ENCODE data around the gene SEMA6A.

SEMA6A gene

DNA sequence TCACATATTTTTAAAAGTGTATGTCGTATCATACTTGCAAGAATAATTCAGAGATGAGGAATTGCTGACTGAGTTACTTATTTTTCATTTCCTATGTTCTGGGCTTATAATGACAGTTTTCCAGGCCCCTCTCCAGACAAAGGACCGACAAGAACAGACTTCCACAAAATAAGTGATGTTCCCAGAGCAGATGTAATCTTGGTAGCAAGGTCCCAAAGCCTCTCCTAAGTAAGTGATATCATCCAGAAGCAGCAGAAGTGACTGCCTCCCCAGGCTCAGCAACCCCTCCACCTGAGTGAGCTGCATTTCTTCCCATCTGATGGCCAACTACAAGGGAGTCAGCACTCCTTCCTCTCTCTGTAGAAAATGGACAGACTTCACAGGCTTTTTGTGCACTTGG lies 57.1 kb downstream of the SEMA6A start:
- POLR2A ChIA-PET: no interaction called here
- DNase-seq (ENCODE audit: low read depth, low spot score): no peak
- no peak overlapping the region for H3K4me3 ChIP-seq (ENCODE audit: low read depth, low read length)
- TF ChIP-seq CTCF (IDR thresholded peaks at IDR 0.05; ENCODE audit: insufficient read depth, low read length, missing control alignments): no peak
- CTCF ChIA-PET: no interaction called here

- TF ChIP-seq CTCF (IDR thresholded peaks at IDR 0.05; ENCODE audit: insufficient read depth, low read length, missing control alignments): no peak
- DNase-seq (ENCODE audit: low read depth, low spot score): no peak
- CTCF ChIA-PET: no interaction called here
- H3K4me3 ChIP-seq (ENCODE audit: low read depth, low read length): no peak overlapping the region
- POLR2A ChIA-PET: interaction anchor here (0.7 kb wide), 1 partner anchor 756 kb away, joined by 3 read pairs; no protein-coding TSS in a partner anchor
These were observed 58.6 kb downstream of the SEMA6A start for GRCh38 chr5:116516021-116516420.

- no peak overlapping the region for H3K4me3 ChIP-seq (ENCODE audit: low read depth, low read length)
- CTCF ChIA-PET: no interaction called here
- DNase-seq (ENCODE audit: low read depth, low spot score): no peak
- POLR2A ChIA-PET: no interaction called here
- no peak for TF ChIP-seq CTCF (IDR thresholded peaks at IDR 0.05; ENCODE audit: insufficient read depth, low read length, missing control alignments)
These were observed 60.1 kb downstream of the SEMA6A start for GRCh38 chr5:116514421-116514970.

DNA sequence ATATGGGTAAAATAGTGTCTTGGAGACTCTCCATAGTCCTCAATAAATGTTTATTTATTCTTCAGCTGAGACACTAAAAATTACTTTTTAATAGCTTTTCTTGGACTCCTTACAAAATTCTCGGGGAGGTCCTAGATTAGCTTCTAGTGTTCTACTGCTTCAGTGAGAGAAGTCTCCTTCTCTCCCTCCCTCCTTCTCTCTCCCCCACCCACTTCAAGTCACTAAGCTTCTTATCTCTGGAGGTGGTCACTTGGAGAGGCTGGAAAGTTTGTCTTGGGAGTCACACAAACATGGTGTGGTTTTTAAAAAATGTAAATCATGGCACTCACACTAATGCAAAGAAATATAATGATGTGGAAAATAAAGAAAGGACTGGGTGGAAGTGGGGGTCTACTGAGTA lies 64.1 kb downstream of the SEMA6A start:
- H3K4me3 ChIP-seq (ENCODE audit: low read depth, low read length): no peak overlapping the region
- DNase-seq (ENCODE audit: low read depth, low spot score): no peak
- TF ChIP-seq CTCF (IDR thresholded peaks at IDR 0.05; ENCODE audit: insufficient read depth, low read length, missing control alignments): no peak
- ChIA-PET POLR2A (no interaction called here), CTCF (no interaction called here)

GRCh38 chr5:116509483-116510244 lies 65.0 kb downstream of the SEMA6A start:
- no peak for DNase-seq (ENCODE audit: low read depth, low spot score)
- CTCF ChIA-PET: interaction anchor here (0.6 kb wide), 1 partner anchor 12 kb away, joined by 3 read pairs; no protein-coding TSS in a partner anchor
- POLR2A ChIA-PET: no interaction called here
- TF ChIP-seq CTCF (IDR thresholded peaks at IDR 0.05; ENCODE audit: insufficient read depth, low read length, missing control alignments): no peak
- no peak overlapping the region for H3K4me3 ChIP-seq (ENCODE audit: low read depth, low read length)

GRCh38 chr5:116508835-116509234 lies 65.8 kb downstream of the SEMA6A start:
- POLR2A ChIA-PET: no interaction called here
- no peak overlapping the region for H3K4me3 ChIP-seq (ENCODE audit: low read depth, low read length)
- CTCF ChIA-PET: interaction anchor here (0.6 kb wide), 1 partner anchor 11 kb away, joined by 3 read pairs; no protein-coding TSS in a partner anchor
- no peak for TF ChIP-seq CTCF (IDR thresholded peaks at IDR 0.05; ENCODE audit: insufficient read depth, low read length, missing control alignments)
- DNase-seq (ENCODE audit: low read depth, low spot score): no peak

Data from AG04449 (cell line).